GF-D8 (cell line): ENCODE data around the gene PEMT.

Experiments used
- DNase-seq: peaks from one replicate; lab custom pipeline; 2025; lab: John Stamatoyannopoulos, UW

PEMT gene

GRCh38 chr17:17535957-17536356 lies 55.6 kb downstream of the PEMT start:
- DNase-seq = no peak

GRCh38 chr17:17533901-17534441 lies 57.5 kb downstream of the PEMT start:
- DNase-seq = no peak

- no peak for DNase-seq
Measured at GRCh38 chr17:17532991-17533390, 58.5 kb downstream of the PEMT start.

DNA sequence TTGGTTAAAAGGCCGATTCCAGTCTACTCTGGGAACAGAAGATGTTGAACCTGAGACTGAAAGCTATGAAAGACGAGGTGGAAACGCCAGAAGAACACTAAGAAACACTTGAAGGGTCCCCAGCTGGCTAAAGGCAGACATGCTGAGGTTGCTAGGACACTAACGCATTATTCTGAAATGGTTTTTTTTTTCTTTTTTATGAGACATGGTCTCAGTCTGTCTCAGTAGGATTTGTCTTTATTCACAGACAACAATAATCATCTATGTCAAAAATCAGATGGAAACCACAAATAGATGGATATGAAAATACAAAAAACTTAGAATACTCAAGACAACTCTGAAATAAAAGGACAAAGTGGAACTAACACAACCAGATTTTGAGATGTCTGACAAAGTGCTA lies 60.4 kb downstream of the PEMT start:
- DNase-seq = no peak

DNA sequence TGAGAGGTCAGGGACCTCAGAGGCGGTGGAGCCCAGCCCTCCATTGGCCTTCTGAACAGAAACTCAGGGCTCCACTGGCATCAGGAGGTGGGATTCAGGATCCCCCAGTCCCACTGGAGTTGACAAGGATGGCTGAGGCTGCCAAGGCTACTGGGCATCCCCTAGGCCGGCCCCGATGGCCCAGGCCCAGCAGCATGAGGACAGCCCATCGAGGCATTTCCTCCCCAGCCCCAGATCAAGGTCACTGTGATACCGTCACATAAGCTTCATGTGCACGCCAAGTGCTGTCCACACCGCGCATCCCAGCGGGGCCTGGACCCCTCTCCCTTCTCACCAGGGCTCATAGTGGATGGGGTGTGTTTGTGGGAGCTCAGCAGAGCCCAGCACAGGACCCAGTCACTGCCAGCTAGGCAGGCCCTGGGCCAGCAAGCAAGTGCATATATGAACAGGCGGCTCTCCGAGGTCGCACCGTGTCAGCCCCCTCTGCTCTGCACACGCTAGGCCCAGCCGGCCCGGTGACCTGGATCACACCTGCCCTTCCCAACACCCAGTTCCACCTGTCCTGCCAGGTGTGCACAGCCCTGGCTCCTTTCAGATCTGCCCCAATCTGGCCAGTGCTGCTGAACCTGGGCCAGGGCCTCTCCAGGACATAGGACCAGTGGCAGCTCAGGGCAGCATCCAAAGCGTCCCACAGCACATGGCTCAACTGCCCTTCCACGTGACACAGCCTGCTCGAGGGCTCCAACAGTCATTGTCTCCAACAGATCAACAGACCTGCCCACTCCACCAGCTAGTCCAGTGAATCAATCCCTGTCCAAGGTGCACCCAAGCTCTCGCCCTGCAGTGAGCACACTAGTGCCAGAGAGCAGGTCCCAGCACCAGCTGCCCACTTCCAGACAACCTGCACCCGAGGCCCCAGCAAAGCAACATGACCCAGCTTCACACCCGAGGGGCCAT lies 62.5 kb downstream of the PEMT start:
- DNase-seq = no peak

GRCh38 chr17:17527956-17528500 lies 63.5 kb downstream of the PEMT start:
- DNase-seq = no peak

DNA sequence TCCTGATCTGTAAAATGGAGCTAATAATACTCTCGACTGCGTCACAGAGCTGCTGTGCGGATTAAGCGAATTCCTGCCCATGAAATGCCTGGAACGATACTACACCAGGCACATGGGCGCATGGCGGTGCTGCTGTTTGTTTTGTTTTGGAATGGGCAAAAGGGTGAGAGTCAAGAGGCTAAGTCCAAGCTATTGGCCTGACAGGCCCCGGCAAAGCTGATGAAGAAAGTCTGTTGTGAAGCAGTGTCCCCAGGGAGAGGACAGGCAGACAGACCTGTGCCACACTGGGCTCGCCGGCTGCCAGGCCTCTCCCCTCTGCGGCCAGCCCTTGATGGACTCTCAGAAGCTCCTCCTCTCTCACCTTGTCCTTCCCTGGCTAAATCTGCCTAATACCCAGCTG lies 64.0 kb downstream of the PEMT start:
- no peak for DNase-seq

GRCh38 chr17:17526369-17526768 lies 65.1 kb downstream of the PEMT start:
- no peak for DNase-seq

GRCh38 chr17:17525956-17526355 lies 65.6 kb downstream of the PEMT start:
- no peak for DNase-seq

GRCh38 chr17:17525311-17525710 lies 66.2 kb downstream of the PEMT start:
- DNase-seq = no peak

DNA sequence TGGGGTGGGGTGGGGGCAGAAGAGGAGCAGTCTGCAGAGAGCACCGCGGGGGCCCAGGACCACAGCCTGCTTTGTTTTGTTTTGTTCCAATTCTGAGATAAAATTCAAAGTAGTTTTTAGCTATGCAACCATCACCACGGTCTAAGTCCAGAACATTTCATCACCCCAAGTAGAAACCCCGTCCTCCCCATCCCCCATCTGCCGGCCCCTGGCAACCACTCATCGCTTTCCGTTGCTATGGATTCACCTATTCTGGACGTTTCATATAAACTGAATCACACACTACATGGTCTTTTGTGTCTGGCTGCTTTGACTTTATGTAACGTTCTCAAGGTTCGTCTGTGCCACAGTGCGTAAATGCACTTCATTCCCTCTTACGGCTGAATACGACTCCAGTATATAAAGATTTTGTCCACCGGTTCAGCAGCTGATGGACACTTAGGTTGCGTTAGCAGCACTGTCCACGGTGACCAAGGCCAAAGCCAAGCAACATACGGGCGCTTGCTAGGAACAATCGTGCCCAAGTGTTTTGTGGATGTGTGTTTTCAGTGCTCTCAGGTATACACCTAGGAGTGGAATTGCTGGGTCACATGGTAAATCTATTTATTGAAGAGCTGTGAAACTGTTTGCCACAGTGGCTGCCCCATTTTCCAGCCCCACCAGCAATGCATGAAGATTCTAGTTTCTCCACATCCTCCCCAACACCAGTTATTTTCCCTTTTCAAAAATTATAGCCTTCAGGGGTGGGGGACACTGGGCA lies 67.6 kb downstream of the PEMT start:
- no peak for DNase-seq

GRCh38 chr17:17523001-17523730 lies 68.3 kb downstream of the PEMT start:
- DNase-seq = no peak

GRCh38 chr17:17520599-17521232 lies 70.8 kb downstream of the PEMT start:
- no peak for DNase-seq

DNA sequence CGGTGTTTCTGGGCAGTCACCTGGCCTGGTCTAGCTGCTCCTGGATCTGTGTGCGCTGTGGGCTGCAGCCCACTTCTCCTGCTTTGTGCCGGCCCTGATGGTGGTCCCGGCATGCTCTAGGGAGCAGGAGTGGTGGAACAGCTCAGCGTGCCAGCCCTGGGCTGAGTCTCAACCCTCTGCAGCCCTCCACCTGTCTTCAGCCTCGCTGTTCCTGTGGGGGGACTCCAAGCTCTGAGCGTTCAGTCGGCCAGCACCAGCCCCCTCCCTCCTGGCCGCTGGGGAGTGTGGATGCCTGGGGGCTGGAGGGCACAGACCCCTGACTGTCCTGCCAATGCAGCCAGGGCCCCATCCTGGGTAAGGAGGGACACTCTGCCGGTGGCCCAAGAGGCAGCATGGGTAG lies 71.6 kb downstream of the PEMT start:
- DNase-seq = no peak

- no peak for DNase-seq
Measured at GRCh38 chr17:17518951-17519350, 72.6 kb downstream of the PEMT start.

DNA sequence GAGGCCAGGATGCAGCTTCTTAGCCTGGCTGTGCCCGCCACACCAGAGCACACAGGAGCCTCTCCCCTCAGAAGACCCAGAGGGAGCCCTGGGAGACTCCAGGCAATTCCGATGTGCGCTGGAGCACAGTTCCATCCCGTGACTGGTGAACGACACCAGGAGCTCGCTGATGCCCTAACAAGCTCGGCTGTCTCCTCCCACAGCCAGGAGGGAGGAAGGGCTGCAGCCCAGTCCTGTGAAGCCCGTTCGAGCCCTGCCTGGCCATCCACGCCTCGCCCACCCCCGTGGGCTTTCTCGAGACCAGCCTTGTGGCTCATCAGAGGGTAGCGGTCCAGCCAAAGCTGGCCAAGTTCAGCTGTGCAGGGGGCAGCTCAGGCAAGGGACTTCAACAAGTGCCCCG lies 73.5 kb downstream of the PEMT start:
- DNase-seq = no peak

DNA sequence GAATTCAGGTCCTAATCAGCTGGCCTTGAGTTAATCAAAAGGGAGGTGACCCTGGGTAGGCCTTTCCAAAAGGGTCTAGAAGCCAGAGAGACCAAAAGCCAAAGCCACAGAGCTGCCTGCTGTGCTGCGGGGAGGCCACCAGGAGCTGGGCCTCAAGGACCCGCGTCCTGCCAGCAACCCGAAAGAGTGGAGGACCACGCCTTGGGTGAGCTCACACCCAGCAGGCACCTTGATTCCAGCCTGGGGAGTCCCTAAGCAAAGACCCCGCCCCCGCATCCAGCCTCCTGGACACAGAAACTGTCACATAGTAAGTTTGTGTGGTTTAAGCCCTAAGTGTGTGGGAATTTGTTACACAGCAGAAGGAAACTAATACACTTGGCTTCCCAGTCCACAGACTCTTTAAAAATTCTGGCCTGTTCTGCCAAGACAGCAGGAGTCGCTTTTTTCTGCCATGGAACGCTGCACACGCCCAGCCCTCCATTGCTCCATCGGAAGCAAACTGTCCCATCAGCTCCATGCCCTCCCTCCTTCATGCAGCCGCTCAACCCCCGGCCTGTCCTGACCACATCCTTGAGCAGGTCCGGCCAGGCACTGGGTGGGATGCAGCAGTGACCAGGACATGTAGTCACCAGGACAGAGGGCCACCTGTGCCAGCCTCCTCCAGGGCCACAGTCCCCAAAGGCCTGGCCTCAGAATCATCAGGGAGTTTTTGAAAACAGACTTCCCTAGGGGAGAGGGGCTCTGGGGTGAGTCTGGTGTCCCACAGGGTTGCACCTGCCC lies 74.4 kb downstream of the PEMT start:
- no peak for DNase-seq

DNA sequence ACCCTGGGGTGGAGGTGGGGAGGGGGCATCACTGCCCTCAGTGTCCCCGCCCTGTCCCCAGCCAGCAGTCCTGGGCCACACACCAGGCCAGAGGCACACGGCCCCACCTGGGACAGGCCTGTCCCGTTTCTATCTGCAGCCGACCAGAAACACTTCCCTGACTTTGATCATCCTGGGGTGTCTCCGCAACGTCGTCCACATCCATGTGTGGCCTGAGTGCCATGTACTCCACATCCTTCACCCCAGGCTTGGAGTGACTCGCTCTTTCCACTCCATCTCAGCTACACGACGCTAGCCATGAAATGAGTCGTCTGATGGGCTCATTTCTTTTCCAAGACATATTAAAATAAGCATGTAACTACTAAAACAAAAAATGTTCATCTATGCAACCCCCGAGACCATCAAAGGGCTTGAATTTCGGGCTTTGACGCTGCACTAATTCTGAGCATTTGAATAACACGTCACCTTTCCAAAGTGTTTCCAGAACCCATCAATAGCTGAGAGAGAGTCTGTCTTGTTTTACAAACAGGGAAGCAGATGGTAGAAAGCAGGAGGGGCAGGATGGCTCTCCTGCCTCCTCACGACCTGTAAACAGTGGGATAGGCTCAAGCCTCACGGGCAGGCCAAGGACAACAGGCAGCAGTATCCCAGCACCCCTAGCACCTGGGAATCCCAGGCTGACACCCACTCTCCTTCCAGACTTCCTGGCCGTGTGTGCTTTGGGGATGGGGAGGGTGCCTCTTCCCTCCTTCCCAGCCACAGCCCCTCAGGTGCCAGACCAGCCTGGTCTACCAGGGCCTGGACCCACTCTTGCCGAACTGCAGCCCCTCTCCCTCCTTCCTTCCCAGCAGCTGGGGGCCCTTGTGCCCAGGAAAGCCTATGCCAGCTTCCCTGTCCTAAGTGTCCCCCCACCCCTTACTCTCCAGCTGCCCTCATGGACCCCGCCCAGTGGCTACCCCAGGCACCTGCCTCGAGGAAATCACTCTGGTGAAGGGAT lies 75.3 kb downstream of the PEMT start:
- no peak for DNase-seq
